Upper lobe of left lung (tissue), 4 donors: Measurements from ENCODE around the gene TUBB2A.

Experiments
- EP300 ChIP-seq, 4 donors: sonication (generic); formaldehyde crosslinking; IDR thresholded peaks; one replicate each; pipeline ENCODE4 v1.5.1; 2017; ENCODE audit warnings: antibody characterized with exemption in 4 of 4, control low read depth in 2 of 4
- POLR2A ChIP-seq, 4 donors: fragments of 450-650 bp; IDR thresholded peaks; one replicate each; pipeline ENCODE4 v1.5.1; 2016 to 2017; ENCODE audit warnings: antibody characterized with exemption in 4 of 4, mild to moderate bottlenecking in 2 of 4
- POLR2AphosphoS5 ChIP-seq, 2 donors: sonication (generic); formaldehyde crosslinking; IDR thresholded peaks; one replicate each; pipeline ENCODE4 v1.5.1; 2017; ENCODE audit warnings: antibody characterized with exemption in 2 of 2
- TF ChIP-seq, protein P1 (sequence below), 6 experiments: fragments of 450-650 bp in 4 of 6; fragments of 200-600 bp in 2 of 6; sonication (generic) in 2 of 6; IDR thresholded peaks; one replicate each; pipeline ENCODE4 v1.5.1; 2016 to 2019; ENCODE audit warnings: antibody characterized with exemption in 6 of 6

- TF ChIP-seq, protein P1, sequence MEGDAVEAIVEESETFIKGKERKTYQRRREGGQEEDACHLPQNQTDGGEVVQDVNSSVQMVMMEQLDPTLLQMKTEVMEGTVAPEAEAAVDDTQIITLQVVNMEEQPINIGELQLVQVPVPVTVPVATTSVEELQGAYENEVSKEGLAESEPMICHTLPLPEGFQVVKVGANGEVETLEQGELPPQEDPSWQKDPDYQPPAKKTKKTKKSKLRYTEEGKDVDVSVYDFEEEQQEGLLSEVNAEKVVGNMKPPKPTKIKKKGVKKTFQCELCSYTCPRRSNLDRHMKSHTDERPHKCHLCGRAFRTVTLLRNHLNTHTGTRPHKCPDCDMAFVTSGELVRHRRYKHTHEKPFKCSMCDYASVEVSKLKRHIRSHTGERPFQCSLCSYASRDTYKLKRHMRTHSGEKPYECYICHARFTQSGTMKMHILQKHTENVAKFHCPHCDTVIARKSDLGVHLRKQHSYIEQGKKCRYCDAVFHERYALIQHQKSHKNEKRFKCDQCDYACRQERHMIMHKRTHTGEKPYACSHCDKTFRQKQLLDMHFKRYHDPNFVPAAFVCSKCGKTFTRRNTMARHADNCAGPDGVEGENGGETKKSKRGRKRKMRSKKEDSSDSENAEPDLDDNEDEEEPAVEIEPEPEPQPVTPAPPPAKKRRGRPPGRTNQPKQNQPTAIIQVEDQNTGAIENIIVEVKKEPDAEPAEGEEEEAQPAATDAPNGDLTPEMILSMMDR (IDR thresholded peaks at IDR 0.05) = no peak
- TF ChIP-seq POLR2AphosphoS5 (IDR thresholded peaks at IDR 0.05) (no peak), POLR2A (IDR thresholded peaks at IDR 0.05) (no peak), EP300 (IDR thresholded peaks at IDR 0.05) (no peak)
These were observed 20.1 kb downstream of the TUBB2A start for GRCh38 chr6:3137057-3137777.
